GM12878 (cell line): Measurements from ENCODE around the gene TRIM3. TPM values are rescaled to one million over a fixed set of nuclear protein-coding genes. Genes with fewer than 3 reads are reported as not detected.

Source experiments
- ATAC-seq: fragments of 200-7000 bp; cut with Tn5 transposase; 3 replicates; pipeline ENCODE4 v1.9.1; 2020; ENCODE audit warnings: mild to moderate bottlenecking, moderate library complexity
- BruUV-seq: library from RNA; stranded (reverse); fragments of 400-500 nt; replicated peaks from 2 replicates; lab custom pipeline; 2021; lab: Mats Ljungman, UMichigan
- CTCF ChIA-PET: fragments of 300-600 bp; sonication (Branson Sonifier 250); formaldehyde crosslinking; extraction: SDS; loops from one replicate; lab custom pipeline; 2021; ENCODE audit warnings: inconsistent platforms; lab: Yijun Ruan, JAX
- POLR2A ChIA-PET: fragments of 350-600 bp; formaldehyde crosslinking; extraction: SDS; loops from one replicate; lab custom pipeline; 2021; ENCODE audit warnings: inconsistent platforms; lab: Charles Lee
- RAD21 ChIA-PET: fragments of 300-600 bp; sonication (Branson Sonifier 250); formaldehyde crosslinking; loops from one replicate; lab custom pipeline; 2023; ENCODE audit warnings: antibody characterized with exemption; ENCODE audit not compliant: unreplicated experiment; lab: Charles Lee
- SMC1A ChIA-PET: fragments of 300-600 bp; sonication (Branson Sonifier 250); formaldehyde crosslinking; loops from one replicate; lab custom pipeline; 2023; ENCODE audit not compliant: unreplicated experiment, uncharacterized antibody; lab: Charles Lee
- DNase-seq: peaks from one replicate; pipeline ENCODE4 v3.0.0-alpha.2; 2011; ENCODE audit warnings: low read depth, low spot score
- FAIRE-seq: peaks from 3 replicates; lab custom pipeline; 2011; peaks lifted over from hg19 to GRCh38; lab: Jason Lieb, UNC
- H2AFZ ChIP-seq: 2 replicates; pipeline ENCODE4 v1.6.0; 2011; ENCODE audit warnings: low read depth, low read length, control low read depth; ENCODE audit not compliant: control insufficient read depth
- H3K27ac ChIP-seq: 2 replicates; pipeline ENCODE4 v1.5.1; 2011; ENCODE audit warnings: control low read depth; ENCODE audit not compliant: control insufficient read depth, insufficient read depth
- H3K27me3 ChIP-seq, 2 experiments: replicated peaks in 1 of 2; 2 replicates each; pipeline versions ENCODE4 v1.6.0 to v1.6.1; 2011; ENCODE audit warnings: low read length in 1 of 2; ENCODE audit not compliant: control insufficient read depth in 2 of 2, insufficient read depth in 2 of 2
- H3K36me3 ChIP-seq, 2 experiments: 2 replicates each; pipeline ENCODE4 v1.5.1; 2011; ENCODE audit warnings: low read length in 1 of 2; ENCODE audit not compliant: control insufficient read depth in 2 of 2, insufficient read depth in 2 of 2
- H3K4me1 ChIP-seq: 2 replicates; pipeline ENCODE4 v1.6.1; 2011; ENCODE audit warnings: mild to moderate bottlenecking, low read length, moderate library complexity, mixed read lengths; ENCODE audit not compliant: control insufficient read depth, insufficient read depth
- H3K4me2 ChIP-seq: 2 replicates; pipeline ENCODE4 v1.6.0; 2011; ENCODE audit warnings: control low read depth; ENCODE audit not compliant: control insufficient read depth, insufficient read depth
- H3K4me3 ChIP-seq: fragments of 200-600 bp; sonication (generic); 2 replicates; pipeline ENCODE4 v1.5.1; 2016
- H3K79me2 ChIP-seq: 2 replicates; pipeline ENCODE4 v1.6.0; 2011; ENCODE audit warnings: low read length; ENCODE audit not compliant: control insufficient read depth, insufficient read depth
- H3K9ac ChIP-seq: 2 replicates; pipeline ENCODE4 v1.8.0; 2011; ENCODE audit warnings: low read length, control low read depth, mixed read lengths; ENCODE audit not compliant: control insufficient read depth, insufficient read depth
- H3K9me3 ChIP-seq: replicated peaks from 3 replicates; pipeline ENCODE4 v1.5.1; 2011; ENCODE audit warnings: mild to moderate bottlenecking, low read length; ENCODE audit not compliant: control insufficient read depth, insufficient read depth
- H4K20me1 ChIP-seq: 2 replicates; pipeline ENCODE4 v1.6.0; 2011; ENCODE audit not compliant: control insufficient read depth, insufficient read depth
- BCLAF1 ChIP-seq: fragments of 450-650 bp; IDR thresholded peaks from 2 replicates; pipeline ENCODE4 v1.6.1; 2017; ENCODE audit warnings: antibody characterized with exemption, mild to moderate bottlenecking, moderate library complexity
- ELK1 ChIP-seq: IDR thresholded peaks from 2 replicates; pipeline ENCODE4 v1.6.1; 2012; ENCODE audit warnings: low read depth, low read length, improper control_type of control experiment
- EP300 ChIP-seq, 2 experiments: fragments of 150-350 bp in 1 of 2; IDR thresholded peaks; 2 replicates each; pipeline ENCODE4 v1.6.1; 2011 to 2012; ENCODE audit warnings: low read depth in 2 of 2, low read length in 2 of 2, borderline replicate concordance in 1 of 2, improper control_type of control experiment in 1 of 2, inconsistent platforms in 1 of 2; ENCODE audit not compliant: control insufficient read depth in 1 of 2
- ESRRA ChIP-seq: IDR thresholded peaks from 2 replicates; pipeline ENCODE4 v1.6.1; 2012; ENCODE audit warnings: mild to moderate bottlenecking, low read length, improper control_type of control experiment
- HCFC1 ChIP-seq: fragments of 150-350 bp; IDR thresholded peaks from 2 replicates; pipeline ENCODE4 v1.6.1; 2014; ENCODE audit warnings: low read length
- HDGF ChIP-seq: fragments of 450-650 bp; IDR thresholded peaks from 2 replicates; pipeline ENCODE4 v1.6.1; 2016; ENCODE audit warnings: antibody characterized with exemption
- NBN ChIP-seq: fragments of 450-650 bp; IDR thresholded peaks from 2 replicates; pipeline ENCODE4 v1.6.1; 2016
- POU2F2 ChIP-seq: IDR thresholded peaks from 3 replicates; pipeline ENCODE4 v1.6.1; 2011; ENCODE audit warnings: low read depth, mild to moderate bottlenecking, low read length, borderline replicate concordance
- SREBF1 ChIP-seq: IDR thresholded peaks from 2 replicates; pipeline ENCODE4 v1.6.1; 2012; ENCODE audit warnings: mild to moderate bottlenecking, low read length
- WGBS: methylation state at CpG from one replicate; pipeline ENCODE4 v1.1.6; 2016; ENCODE audit warnings: low lambda C conversion rate; ENCODE audit not compliant: insufficient replicate concordance, insufficient coverage; ENCODE audit errors: missing lambda C conversion rate; 5-methylcytosine and 5-hydroxymethylcytosine counted together
- in situ Hi-C: fragments of 300-500 bp; cut with MboI; formaldehyde crosslinking; loops from 9 replicates; pipeline ENCODE4 v1.14.3; 2018; ENCODE audit warnings: mixed read lengths
- intact Hi-C: fragments of 100-400 bp; cut with micrococcal nuclease; formaldehyde crosslinking; loops from one replicate; pipeline ENCODE4 v1.14.2; 2022; ENCODE audit not compliant: unreplicated experiment
- polyA plus RNA-seq, 11 experiments: library from polyadenylated mRNA; depleted of rRNA in 4 of 11; unstranded in 6 of 11; stranded (reverse) in 5 of 11; fragments of >200 nt; fragmentation: Nextera tagmentation in 4 of 11; fragmentation: Illumina TruSeq in 1 of 11; extraction: Ambion mirVana in 4 of 11; extraction: Trizol in 1 of 11; gene quantifications; 1 replicate in 1 of 11; 2 replicates in 10 of 11; pipeline versions ENCODE4 v1.2.1 to v1.2.3, GENCODE V29; 2011 to 2016; ENCODE audit warnings: inconsistent platforms in 2 of 11, missing spikeins in 2 of 11, low read depth in 1 of 11
- total RNA-seq, 4 experiments: library from RNA; depleted of rRNA in 3 of 4; stranded (reverse); fragments of >200 nt in 3 of 4; fragmentation: Illumina TruSeq in 1 of 4; extraction: Trizol in 1 of 4; gene quantifications; 2 replicates each; pipeline versions ENCODE4 v1.2.1 to v1.2.3, GENCODE V29; 2013 to 2021
- TF ChIP-seq, protein P1 (sequence below): fragments of 450-650 bp; IDR thresholded peaks from 2 replicates; pipeline ENCODE4 v1.6.1; 2016; ENCODE audit warnings: mild to moderate bottlenecking, moderate library complexity, borderline replicate concordance
- TF ChIP-seq, protein P2 (sequence below): fragments of 450-650 bp; conservative IDR thresholded peaks from 2 replicates; pipeline ENCODE4 v1.6.1; 2017; ENCODE audit warnings: mild to moderate bottlenecking, moderate library complexity
- TF ChIP-seq, protein P3 (sequence below): fragments of 450-650 bp; IDR thresholded peaks from 2 replicates; pipeline ENCODE4 v1.6.1; 2016; ENCODE audit warnings: mild to moderate bottlenecking

TRIM3 gene
- total and polyA plus RNA-seq, 10 of the 15 experiments (the other 5 are each of a cell fraction or from before 2014, with no cell fraction given), result 0.34 to 11.8 (median 4.8) TPM

- no peak overlapping the region for H3K27ac ChIP-seq
- H3K36me3 ChIP-seq, result no peaks in the 10 kb centered on the region
- no peak for DNase-seq
- H3K4me3 ChIP-seq, result no peak overlapping the region
- SMC1A ChIA-PET, result interaction anchor here (0.9 to 2.7 kb wide), 6 partner anchors 12 to 276 kb away, joined by 3 to 21 read pairs (median 4); partner anchors contain the start of gene APBB1
- no peak overlapping the region for H2AFZ ChIP-seq
- in situ Hi-C loops, result no loop called here
- RAD21 ChIA-PET, result interaction anchor here (0.9 to 3.3 kb wide), 4 partner anchors 11 to 80 kb away, joined by 3 to 24 read pairs (median 14); partner anchors contain the start of genes ARFIP2, SMPD1 and TIMM10B
- no peaks in the 10 kb centered on the region for H4K20me1 ChIP-seq
- H3K79me2 ChIP-seq, result no peaks in the 10 kb centered on the region
- H3K4me1 ChIP-seq, result peaks cover 25% of the 10 kb centered on the region
- 82% methylated on average over 7 of the region's 7 CpGs for WGBS
- no peaks in the 10 kb centered on the region for H3K27me3 ChIP-seq
- H3K9ac ChIP-seq, result no peak overlapping the region
- intact Hi-C loops, result loop anchor here (5.0 kb wide), 1 partner anchor 71 kb away; the partner anchor contains the start of gene TRIM3
- POLR2A ChIA-PET, result interaction anchor here (0.9 to 2.3 kb wide), 4 partner anchors 11 to 80 kb away, joined by 3 to 21 read pairs (median 4); partner anchors contain the start of genes ARFIP2, SMPD1 and TIMM10B
- 0 out of 2 replicates have a peak overlapping the region, but pooled peaks have one; percentile 69 for H3K4me2 ChIP-seq
- H3K9me3 ChIP-seq, result no peaks in the 10 kb centered on the region
- no TSS peak for BruUV-seq
- no peak for FAIRE-seq
- CTCF ChIA-PET, result interaction anchor here (1.4 to 4.4 kb wide), 4 partner anchors 23 to 150 kb away, joined by 3 to 42 read pairs (median 9); no protein-coding TSS in a partner anchor
- no peak for ATAC-seq
- TF ChIP-seq, protein P1, sequence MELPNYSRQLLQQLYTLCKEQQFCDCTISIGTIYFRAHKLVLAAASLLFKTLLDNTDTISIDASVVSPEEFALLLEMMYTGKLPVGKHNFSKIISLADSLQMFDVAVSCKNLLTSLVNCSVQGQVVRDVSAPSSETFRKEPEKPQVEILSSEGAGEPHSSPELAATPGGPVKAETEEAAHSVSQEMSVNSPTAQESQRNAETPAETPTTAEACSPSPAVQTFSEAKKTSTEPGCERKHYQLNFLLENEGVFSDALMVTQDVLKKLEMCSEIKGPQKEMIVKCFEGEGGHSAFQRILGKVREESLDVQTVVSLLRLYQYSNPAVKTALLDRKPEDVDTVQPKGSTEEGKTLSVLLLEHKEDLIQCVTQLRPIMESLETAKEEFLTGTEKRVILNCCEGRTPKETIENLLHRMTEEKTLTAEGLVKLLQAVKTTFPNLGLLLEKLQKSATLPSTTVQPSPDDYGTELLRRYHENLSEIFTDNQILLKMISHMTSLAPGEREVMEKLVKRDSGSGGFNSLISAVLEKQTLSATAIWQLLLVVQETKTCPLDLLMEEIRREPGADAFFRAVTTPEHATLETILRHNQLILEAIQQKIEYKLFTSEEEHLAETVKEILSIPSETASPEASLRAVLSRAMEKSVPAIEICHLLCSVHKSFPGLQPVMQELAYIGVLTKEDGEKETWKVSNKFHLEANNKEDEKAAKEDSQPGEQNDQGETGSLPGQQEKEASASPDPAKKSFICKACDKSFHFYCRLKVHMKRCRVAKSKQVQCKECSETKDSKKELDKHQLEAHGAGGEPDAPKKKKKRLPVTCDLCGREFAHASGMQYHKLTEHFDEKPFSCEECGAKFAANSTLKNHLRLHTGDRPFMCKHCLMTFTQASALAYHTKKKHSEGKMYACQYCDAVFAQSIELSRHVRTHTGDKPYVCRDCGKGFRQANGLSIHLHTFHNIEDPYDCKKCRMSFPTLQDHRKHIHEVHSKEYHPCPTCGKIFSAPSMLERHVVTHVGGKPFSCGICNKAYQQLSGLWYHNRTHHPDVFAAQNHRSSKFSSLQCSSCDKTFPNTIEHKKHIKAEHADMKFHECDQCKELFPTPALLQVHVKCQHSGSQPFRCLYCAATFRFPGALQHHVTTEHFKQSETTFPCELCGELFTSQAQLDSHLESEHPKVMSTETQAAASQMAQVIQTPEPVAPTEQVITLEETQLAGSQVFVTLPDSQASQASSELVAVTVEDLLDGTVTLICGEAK, result no peak
- TF ChIP-seq ESRRA (no peak), NBN (no peak), HDGF (no peak), POU2F2 (no peak), HCFC1 (no peak), EP300 (IDR thresholded peaks at IDR 0.05; ENCODE audit: borderline replicate concordance in 1 of 2, control insufficient read depth in 1 of 2, low read depth in 2 of 2, low read length in 2 of 2) (no peak), BCLAF1 (no peak), SREBF1 (no peak), ELK1 (no peak)
- TF ChIP-seq, protein P2, sequence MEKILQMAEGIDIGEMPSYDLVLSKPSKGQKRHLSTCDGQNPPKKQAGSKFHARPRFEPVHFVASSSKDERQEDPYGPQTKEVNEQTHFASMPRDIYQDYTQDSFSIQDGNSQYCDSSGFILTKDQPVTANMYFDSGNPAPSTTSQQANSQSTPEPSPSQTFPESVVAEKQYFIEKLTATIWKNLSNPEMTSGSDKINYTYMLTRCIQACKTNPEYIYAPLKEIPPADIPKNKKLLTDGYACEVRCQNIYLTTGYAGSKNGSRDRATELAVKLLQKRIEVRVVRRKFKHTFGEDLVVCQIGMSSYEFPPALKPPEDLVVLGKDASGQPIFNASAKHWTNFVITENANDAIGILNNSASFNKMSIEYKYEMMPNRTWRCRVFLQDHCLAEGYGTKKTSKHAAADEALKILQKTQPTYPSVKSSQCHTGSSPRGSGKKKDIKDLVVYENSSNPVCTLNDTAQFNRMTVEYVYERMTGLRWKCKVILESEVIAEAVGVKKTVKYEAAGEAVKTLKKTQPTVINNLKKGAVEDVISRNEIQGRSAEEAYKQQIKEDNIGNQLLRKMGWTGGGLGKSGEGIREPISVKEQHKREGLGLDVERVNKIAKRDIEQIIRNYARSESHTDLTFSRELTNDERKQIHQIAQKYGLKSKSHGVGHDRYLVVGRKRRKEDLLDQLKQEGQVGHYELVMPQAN, result no peak
- TF ChIP-seq, protein P3, sequence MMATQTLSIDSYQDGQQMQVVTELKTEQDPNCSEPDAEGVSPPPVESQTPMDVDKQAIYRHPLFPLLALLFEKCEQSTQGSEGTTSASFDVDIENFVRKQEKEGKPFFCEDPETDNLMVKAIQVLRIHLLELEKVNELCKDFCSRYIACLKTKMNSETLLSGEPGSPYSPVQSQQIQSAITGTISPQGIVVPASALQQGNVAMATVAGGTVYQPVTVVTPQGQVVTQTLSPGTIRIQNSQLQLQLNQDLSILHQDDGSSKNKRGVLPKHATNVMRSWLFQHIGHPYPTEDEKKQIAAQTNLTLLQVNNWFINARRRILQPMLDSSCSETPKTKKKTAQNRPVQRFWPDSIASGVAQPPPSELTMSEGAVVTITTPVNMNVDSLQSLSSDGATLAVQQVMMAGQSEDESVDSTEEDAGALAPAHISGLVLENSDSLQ, result no peak
These were observed 72.3 kb downstream of the TRIM3 start for GRCh38 chr11:6401464-6401863.
